Stimulated activated CD4-positive, alpha-beta T cell treated with anti-CD3 and anti-CD28 coated beads, Interleukin-2, amount 100 ng/mL, for 4 hours (primary cell): ENCODE measurements around the gene GFOD1.
"Not testable (repeated sequence)": the region's sequence is repeated elsewhere in the genome, so short reads cannot be mapped to it uniquely, and the experiment has no call there.

Source experiments
- DNase-seq: peaks from one replicate; pipeline ENCODE4 v3.0.0-alpha.2; 2020; ENCODE audit warnings: low read depth

The GFOD1 gene

GRCh38 chr6:13511913-13512717 is 24.7 kb upstream of the GFOD1 start:
- no peak for DNase-seq

- DNase-seq: not testable (repeated sequence)
These were observed 23.8 kb upstream of the GFOD1 start for GRCh38 chr6:13511141-13511571.

- not testable (repeated sequence) for DNase-seq
These were observed 23.0 kb upstream of the GFOD1 start for GRCh38 chr6:13510433-13510832.

- DNase-seq: no peak
These were observed 21.6 kb upstream of the GFOD1 start for GRCh38 chr6:13508711-13509705.

GRCh38 chr6:13507306-13507860 is 20.0 kb upstream of the GFOD1 start:
- no peak for DNase-seq

GRCh38 chr6:13505345-13505734 is 17.9 kb upstream of the GFOD1 start:
- DNase-seq: no peak

GRCh38 chr6:13504611-13505344 is 17.4 kb upstream of the GFOD1 start:
- no peak for DNase-seq

- no peak for DNase-seq
These were observed 13.5 kb upstream of the GFOD1 start for GRCh38 chr6:13500915-13501314.

- peak; percentile 14 for DNase-seq
These were observed 12.9 kb upstream of the GFOD1 start for GRCh38 chr6:13500264-13500663.

GRCh38 chr6:13496513-13497190 is 9.3 kb upstream of the GFOD1 start:
- no peak for DNase-seq

- DNase-seq: no peak
These were observed 8.4 kb upstream of the GFOD1 start for GRCh38 chr6:13495818-13496217.

GRCh38 chr6:13495112-13495776 is 7.8 kb upstream of the GFOD1 start:
- DNase-seq: no peak

GRCh38 chr6:13494137-13494536 is 6.7 kb upstream of the GFOD1 start:
- no peak for DNase-seq

- DNase-seq: no peak
These were observed 5.7 kb upstream of the GFOD1 start for GRCh38 chr6:13493147-13493546.

GRCh38 chr6:13492357-13492756 is 5.0 kb upstream of the GFOD1 start:
- DNase-seq: no peak

- no peak for DNase-seq
These were observed 4.1 kb upstream of the GFOD1 start for GRCh38 chr6:13491538-13491937.

GRCh38 chr6:13490402-13490801 is 3.0 kb upstream of the GFOD1 start:
- no peak for DNase-seq

GRCh38 chr6:13488896-13489237 is 1.5 kb upstream of the GFOD1 start:
- no peak for DNase-seq

- no peak for DNase-seq
These were observed 855 bp upstream of the GFOD1 start for GRCh38 chr6:13488015-13488895.

GRCh38 chr6:13486679-13487121 is 700 bp downstream of the GFOD1 start:
- DNase-seq: peak; percentile 52
